CD4-positive, alpha-beta T cell (primary cell): ENCODE results near the gene CIDEA. TPM values are rescaled to one million over a fixed set of nuclear protein-coding genes. Genes with fewer than 3 reads are reported as not detected.

Experiments used
- ATAC-seq: fragments of 200-7000 bp; cut with Tn5 transposase; one replicate; pipeline ENCODE4 v1.10.0; 2022; ENCODE audit warnings: mild to moderate bottlenecking; ENCODE audit not compliant: poor library complexity
- CTCF ChIA-PET: fragments of 350-600 bp; sonication (Branson Sonifier 250); formaldehyde crosslinking; loops from one replicate; lab custom pipeline; 2021; ENCODE audit warnings: antibody characterized with exemption, inconsistent platforms; lab: Charles Lee
- POLR2A ChIA-PET: fragments of 350-600 bp; sonication (Branson Sonifier 250); formaldehyde crosslinking; loops from one replicate; lab custom pipeline; 2021; ENCODE audit warnings: antibody characterized with exemption, inconsistent platforms; lab: Charles Lee
- DNase-seq, 14 experiments: peaks; one replicate each; pipeline ENCODE4 v3.0.0-alpha.2; 2013 to 2020; ENCODE audit warnings: mixed read lengths in 2 of 14
- H3K27ac ChIP-seq, 2 donors: one replicate each; pipeline versions ENCODE4 v1.5.1 to v1.7.0; 2013; ENCODE audit warnings: low read length in 2 of 2, low read depth in 1 of 2, mild to moderate bottlenecking in 1 of 2
- H3K27me3 ChIP-seq, 2 experiments: 1 replicate in 1 of 2; 2 replicates in 1 of 2; pipeline versions ENCODE4 v1.6.1 to v1.7.0; 2013; ENCODE audit warnings: low read length in 2 of 2, control low read depth in 1 of 2, mild to moderate bottlenecking in 1 of 2, moderate library complexity in 1 of 2; ENCODE audit not compliant: insufficient read depth in 2 of 2, control insufficient read depth in 1 of 2
- H3K36me3 ChIP-seq: one replicate; pipeline ENCODE4 v1.6.1; 2013; ENCODE audit warnings: low read length, control low read depth; ENCODE audit not compliant: insufficient read depth
- H3K4me1 ChIP-seq: one replicate; pipeline ENCODE4 v1.6.1; 2013; ENCODE audit warnings: low read length, control low read depth; ENCODE audit not compliant: insufficient read depth
- H3K4me3 ChIP-seq: one replicate; pipeline ENCODE4 v1.5.1; 2013; ENCODE audit warnings: mild to moderate bottlenecking, low read length, moderate library complexity
- H3K9me3 ChIP-seq, 2 experiments: 1 replicate in 1 of 2; 2 replicates in 1 of 2; pipeline versions ENCODE4 v1.6.1 to v1.7.0; 2013; ENCODE audit warnings: low read length in 2 of 2, mild to moderate bottlenecking in 2 of 2, control low read depth in 1 of 2, moderate library complexity in 1 of 2; ENCODE audit not compliant: control insufficient read depth in 1 of 2, insufficient read depth in 1 of 2
- H3K27ac Mint-ChIP-seq: one replicate; pipeline ENCODE4 v1.8.0; 2020; ENCODE audit warnings: mixed read lengths
- H3K27me3 Mint-ChIP-seq: one replicate; pipeline ENCODE4 v1.8.0; 2021; ENCODE audit warnings: mixed read lengths
- H3K36me3 Mint-ChIP-seq: one replicate; pipeline ENCODE4 v1.8.0; 2021; ENCODE audit warnings: low read depth, mixed read lengths
- H3K4me1 Mint-ChIP-seq: one replicate; pipeline ENCODE4 v1.8.0; 2021; ENCODE audit warnings: low read depth, mixed read lengths
- H3K4me3 Mint-ChIP-seq: one replicate; pipeline ENCODE4 v1.8.0; 2020; ENCODE audit warnings: mild to moderate bottlenecking, mixed read lengths
- H3K9me3 Mint-ChIP-seq: one replicate; pipeline ENCODE4 v1.8.0; 2020; ENCODE audit warnings: mixed read lengths
- CTCF ChIP-seq: fragments of 200-600 bp; IDR thresholded peaks from one replicate; pipeline ENCODE4 v1.8.0; 2022; ENCODE audit warnings: antibody characterized with exemption, mild to moderate bottlenecking
- intact Hi-C, 2 experiments: fragments of 100-400 bp; cut with DNase I in 1 of 2; cut with micrococcal nuclease in 1 of 2; formaldehyde crosslinking; loops; one replicate each; pipeline versions ENCODE4 v1.15.1 to v1.9.0; 2023 to 2025; cut with DNase I, micrococcal nuclease
- total RNA-seq, 174 experiments: library from RNA in 2 of 174; stranded (reverse) in 2 of 174; gene quantifications; one replicate each; pipeline ENCODE4 v1.2.3 and lab custom pipeline; 2021 to 2026

The CIDEA gene
- total RNA-seq, 2 experiments from 2014 or later, result not detected

GRCh38 chr18:12291690-12292089 lies 37.5 kb downstream of the CIDEA start:
- H3K27me3 ChIP-seq, result peaks cover 28 to 41% of the 10 kb centered on the region in 2 experiments
- intact Hi-C loops, result no loop called here
- H3K36me3 ChIP-seq, result no peaks in the 10 kb centered on the region
- TF ChIP-seq CTCF, result no peak
- H3K4me3 ChIP-seq, result no peak overlapping the region
- peaks cover 9% of the 10 kb centered on the region for H3K4me1 ChIP-seq
- ATAC-seq, result no peak
- no peaks in the 10 kb centered on the region for H3K9me3 Mint-ChIP-seq
- no peak overlapping the region for H3K27ac Mint-ChIP-seq
- no peak overlapping the region for H3K27ac ChIP-seq
- POLR2A ChIA-PET, result no interaction called here
- peaks cover 49% of the 10 kb centered on the region for H3K27me3 Mint-ChIP-seq
- H3K4me3 Mint-ChIP-seq, result no peak overlapping the region
- H3K36me3 Mint-ChIP-seq, result no peaks in the 10 kb centered on the region
- CTCF ChIA-PET, result no interaction called here
- peaks cover 0 to 12% of the 10 kb centered on the region in 2 experiments for H3K9me3 ChIP-seq
- no peaks in the 10 kb centered on the region for H3K4me1 Mint-ChIP-seq
- no peak for DNase-seq

- peaks cover 39% of the 10 kb centered on the region for H3K27me3 Mint-ChIP-seq
Measured at GRCh38 chr18:12293831-12294230, 39.7 kb downstream of the CIDEA start.

GRCh38 chr18:12295389-12296086 lies 41.4 kb downstream of the CIDEA start:
- Histone ChIP-seq H3K4me3 (no peak overlapping the region), H3K4me1 (no peaks in the 10 kb centered on the region), H3K36me3 (no peaks in the 10 kb centered on the region), H3K9me3 (no peaks in the 10 kb centered on the region), H3K27ac (no peak overlapping the region), H3K27me3 (peaks cover 0 to 8% of the 10 kb centered on the region in 2 experiments)
- no peak for ATAC-seq
- H3K9me3 Mint-ChIP-seq, result no peaks in the 10 kb centered on the region
- intact Hi-C loops, result no loop called here
- H3K4me3 Mint-ChIP-seq, result no peak overlapping the region
- H3K36me3 Mint-ChIP-seq, result no peaks in the 10 kb centered on the region
- no peaks in the 10 kb centered on the region for H3K4me1 Mint-ChIP-seq
- peaks cover 25% of the 10 kb centered on the region for H3K27me3 Mint-ChIP-seq
- no peak overlapping the region for H3K27ac Mint-ChIP-seq
- DNase-seq, result no peak
- POLR2A ChIA-PET, result no interaction called here
- CTCF ChIA-PET, result interaction anchor here (0.6 kb wide), 1 partner anchor 146 kb away, joined by 4 read pairs; no protein-coding TSS in a partner anchor
- no peak for TF ChIP-seq CTCF

More at GRCh38 chr18:12293831-12294230, 39.7 kb downstream of the CIDEA start:
- ATAC-seq (no peak), DNase-seq (no peak)
- Mint-ChIP-seq H3K27ac (no peak overlapping the region), H3K4me1 (no peaks in the 10 kb centered on the region), H3K4me3 (no peak overlapping the region), H3K9me3 (no peaks in the 10 kb centered on the region), H3K36me3 (no peaks in the 10 kb centered on the region)
- no peak overlapping the region for H3K4me3 ChIP-seq
- no peaks in the 10 kb centered on the region for H3K4me1 ChIP-seq
- ChIA-PET CTCF (no interaction called here), POLR2A (no interaction called here)
- H3K27me3 ChIP-seq, result peaks cover 11 to 21% of the 10 kb centered on the region in 2 experiments
- H3K9me3 ChIP-seq, result no peaks in the 10 kb centered on the region
- TF ChIP-seq CTCF, result no peak
- H3K36me3 ChIP-seq, result no peaks in the 10 kb centered on the region
- intact Hi-C loops, result no loop called here
- no peak overlapping the region for H3K27ac ChIP-seq
